GM23248 (cell line): ENCODE data around the gene MYLK.

ENCODE experiments used
- EZH2 ChIP-seq: fragments of 200-600 bp; sonication (generic); IDR thresholded peaks from 2 replicates; pipeline ENCODE4 v1.6.1; 2018; ENCODE audit warnings: antibody characterized with exemption, mild to moderate bottlenecking; ENCODE audit not compliant: insufficient read depth, poor library complexity, severe bottlenecking
- EZH2phosphoT487 ChIP-seq: fragments of 200-600 bp; sonication (generic); IDR thresholded peaks from 2 replicates; pipeline ENCODE4 v1.6.1; 2018; ENCODE audit warnings: antibody characterized with exemption, moderate library complexity, mild to moderate bottlenecking, low read depth; ENCODE audit not compliant: insufficient read depth

DNA sequence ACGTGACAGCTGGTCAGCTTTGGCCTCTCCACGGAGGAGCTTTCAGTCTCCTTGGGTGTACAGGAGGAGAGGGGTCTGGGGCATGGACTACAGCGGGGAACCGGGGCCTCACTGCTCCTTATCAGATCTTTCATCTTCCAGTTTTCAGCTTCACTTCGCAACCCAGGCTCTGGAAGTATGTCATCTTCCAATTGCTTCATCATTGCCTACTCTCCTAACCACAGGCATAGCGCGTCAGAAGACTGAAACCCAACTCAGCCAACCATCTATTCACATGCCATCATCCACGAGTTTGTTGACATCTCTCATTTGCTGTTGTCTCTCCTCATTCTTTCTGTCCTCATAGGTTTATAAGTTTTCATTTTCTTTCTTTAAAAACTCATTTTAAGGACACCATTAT is 119.5 kb downstream of the MYLK start:
- TF ChIP-seq EZH2 (no peak), EZH2phosphoT487 (no peak)
